HG03060 (cell line): Measurements from ENCODE around the gene ARHGAP32.

ENCODE experiments used
- ATAC-seq: cut with Tn5 transposase; IDR thresholded peaks from one replicate; pipeline ENCODE4 v1.9.1; 2021; ENCODE audit warnings: low read depth, moderate number of reproducible peaks; ENCODE audit not compliant: unreplicated experiment

ARHGAP32 gene

GRCh38 chr11:129192150-129192549 is at the start of gene ARHGAP32:
TSS of gene ARHGAP32 (minus strand) at chr11:129192325. CDS start at chr11:129192198, 127 bp downstream.
- ATAC-seq: no peak

- no peak for ATAC-seq
These were observed 47.1 kb upstream of the ARHGAP32 start for GRCh38 chr11:129239207-129239606.

GRCh38 chr11:129237880-129238638 is 45.9 kb upstream of the ARHGAP32 start:
- peak; percentile 60 for ATAC-seq

GRCh38 chr11:129237456-129237855 is 45.3 kb upstream of the ARHGAP32 start:
- no peak for ATAC-seq

GRCh38 chr11:129236850-129237249 is 44.7 kb upstream of the ARHGAP32 start:
- ATAC-seq: no peak

- no peak for ATAC-seq
These were observed 42.9 kb upstream of the ARHGAP32 start for GRCh38 chr11:129234978-129235377.

GRCh38 chr11:129230006-129230405 is 37.9 kb upstream of the ARHGAP32 start:
- no peak for ATAC-seq

- ATAC-seq: no peak
These were observed 34.2 kb upstream of the ARHGAP32 start for GRCh38 chr11:129226207-129226798.

GRCh38 chr11:129225190-129225589 is 33.1 kb upstream of the ARHGAP32 start:
- ATAC-seq: no peak

- ATAC-seq: no peak
These were observed 32.4 kb upstream of the ARHGAP32 start for GRCh38 chr11:129224538-129224937.

- no peak for ATAC-seq
These were observed 31.6 kb upstream of the ARHGAP32 start for GRCh38 chr11:129223701-129224149.

- no peak for ATAC-seq
These were observed 31.1 kb upstream of the ARHGAP32 start for GRCh38 chr11:129223260-129223659.

GRCh38 chr11:129222158-129222557 is 30.0 kb upstream of the ARHGAP32 start:
- ATAC-seq: no peak

GRCh38 chr11:129215506-129216245 is 23.6 kb upstream of the ARHGAP32 start:
- no peak for ATAC-seq

- ATAC-seq: no peak
These were observed 22.7 kb upstream of the ARHGAP32 start for GRCh38 chr11:129214710-129215295.

- no peak for ATAC-seq
These were observed 21.1 kb upstream of the ARHGAP32 start for GRCh38 chr11:129213261-129213660.

- no peak for ATAC-seq
These were observed 19.3 kb upstream of the ARHGAP32 start for GRCh38 chr11:129211397-129211796.

- no peak for ATAC-seq
These were observed 18.7 kb upstream of the ARHGAP32 start for GRCh38 chr11:129210831-129211181.

GRCh38 chr11:129209891-129210830 is 18.0 kb upstream of the ARHGAP32 start:
- no peak for ATAC-seq

GRCh38 chr11:129208863-129209262 is 16.7 kb upstream of the ARHGAP32 start:
- no peak for ATAC-seq
